Measurements from ENCODE around the gene TEP1. TPM values are rescaled to one million over a fixed set of nuclear protein-coding genes. Genes with fewer than 3 reads are reported as not detected.

The TEP1 gene
- total and polyA plus RNA-seq, 2 of the 13 experiments (the other 11 are each of a cell fraction or from before 2014, with no cell fraction given) = 11.0 to 12.8 TPM

GRCh38 chr14:20383636-20384035, 29.7 kb downstream of the TEP1 start:
- Histone ChIP-seq H2AFZ (ENCODE audit: low read length) (no peak overlapping the region), H3K4me2 (ENCODE audit: low read depth, low read length) (no peak overlapping the region), H4K20me1 (ENCODE audit: insufficient read depth, low read length) (no peaks in the 10 kb centered on the region), H3K27ac (ENCODE audit: extremely low read length, insufficient read depth, low read length) (no peak overlapping the region), H3K27me3 (ENCODE audit: control insufficient read depth in 1 of 2, insufficient read depth in 2 of 2, low read length in 2 of 2) (no peaks in the 10 kb centered on the region), H3K9me3 (ENCODE audit: low read length) (no peaks in the 10 kb centered on the region), H3K36me3 (replicated peaks in 1 of 2; ENCODE audit: control insufficient read depth in 1 of 2, insufficient read depth in 2 of 2, low read length in 2 of 2) (peaks cover 28 to 47% of the 10 kb centered on the region in 2 experiments; a peak in 4 of 5 replicates), H3K4me1 (ENCODE audit: insufficient read depth, low read length) (no peaks in the 10 kb centered on the region), H3K4me3 (replicated peaks in 1 of 3; ENCODE audit: insufficient read depth in 1 of 3, low read depth in 2 of 3, low read length in 3 of 3) (no peak overlapping the region), H3K9ac (ENCODE audit: insufficient read depth, low read depth, low read length) (no peak overlapping the region), H3K79me2 (ENCODE audit: insufficient read depth, low read length) (no peaks in the 10 kb centered on the region)
- no TSS peak for BruUV-seq (replicated peaks)
- DNase-seq (ENCODE audit: low spot score) (no peak), ATAC-seq (no peak), FAIRE-seq (no peak)
- POLR2A ChIA-PET = no interaction called here
- 87% methylated on average over 5 of the region's 5 CpGs for WGBS (ENCODE audit: low lambda C conversion rate)
- in situ Hi-C loops (cut with HindIII; ENCODE audit: extremely low pct_ligation_motif_present, low pct_unique_long_range_greater_than_20kb) = no loop called here
- TF ChIP-seq TSC22D2 (CRISPR knock-in tag; IDR thresholded peaks at IDR 0.05; ENCODE audit: borderline replicate concordance) = no peak
- TF ChIP-seq HDAC6 (IDR thresholded peaks at IDR 0.05; ENCODE audit: low read depth, low read length) = no peak
- no peak for TF ChIP-seq ZNF775 (CRISPR knock-in tag; IDR thresholded peaks at IDR 0.05; ENCODE audit: borderline replicate concordance)
- TF ChIP-seq ZMAT3 (CRISPR knock-in tag; conservative IDR thresholded peaks at IDR 0.05) = no peak
- no peak for TF ChIP-seq ZNF274 (CRISPR knock-in tag; IDR thresholded peaks at IDR 0.05)
- no peak for TF ChIP-seq AHDC1 (CRISPR knock-in tag; IDR thresholded peaks at IDR 0.05; ENCODE audit: borderline replicate concordance)
- no peak for TF ChIP-seq NRL (CRISPR knock-in tag; IDR thresholded peaks at IDR 0.05; ENCODE audit: borderline replicate concordance)
- no peak for TF ChIP-seq ZNF383 (CRISPR knock-in tag; IDR thresholded peaks at IDR 0.05; ENCODE audit: borderline replicate concordance)
- TF ChIP-seq ZFP37 (CRISPR knock-in tag; IDR thresholded peaks at IDR 0.05; ENCODE audit: borderline replicate concordance) = no peak
- TF ChIP-seq MAX (IDR thresholded peaks at IDR 0.05) = no peak
- TF ChIP-seq ZFP36L1 (CRISPR knock-in tag; IDR thresholded peaks at IDR 0.05) = no peak
- TF ChIP-seq PHF8 (CRISPR knock-in tag; IDR thresholded peaks at IDR 0.05) = no peak
- TF ChIP-seq ZNF674 (CRISPR knock-in tag; IDR thresholded peaks at IDR 0.05; ENCODE audit: low read depth) = no peak
- TF ChIP-seq FOSL1 (CRISPR knock-in tag; IDR thresholded peaks at IDR 0.05; ENCODE audit: borderline replicate concordance) = no peak
- no peak for TF ChIP-seq ZNF569 (CRISPR knock-in tag; IDR thresholded peaks at IDR 0.05; ENCODE audit: borderline replicate concordance)
- TF ChIP-seq ZFP91 (CRISPR knock-in tag; IDR thresholded peaks at IDR 0.05; ENCODE audit: borderline replicate concordance) = no peak
- no peak for TF ChIP-seq MTF1 (CRISPR knock-in tag; IDR thresholded peaks at IDR 0.05)
- TF ChIP-seq ZNF33A (CRISPR knock-in tag; IDR thresholded peaks at IDR 0.05; ENCODE audit: borderline replicate concordance) = no peak
- no peak for TF ChIP-seq SOX5 (CRISPR knock-in tag; IDR thresholded peaks at IDR 0.05; ENCODE audit: borderline replicate concordance)
- CTCF ChIA-PET (ENCODE audit: low intra/inter-chr PET ratio, low total read pairs) = no interaction called here
- intact Hi-C loops (cut with micrococcal nuclease; ENCODE audit: unreplicated experiment) = no loop called here
